Measurements from ENCODE around the gene AMY2A.
"Not testable (repeated sequence)": the region's sequence is repeated elsewhere in the genome, so short reads cannot be mapped to it uniquely, and the experiment has no call there.

DNA sequence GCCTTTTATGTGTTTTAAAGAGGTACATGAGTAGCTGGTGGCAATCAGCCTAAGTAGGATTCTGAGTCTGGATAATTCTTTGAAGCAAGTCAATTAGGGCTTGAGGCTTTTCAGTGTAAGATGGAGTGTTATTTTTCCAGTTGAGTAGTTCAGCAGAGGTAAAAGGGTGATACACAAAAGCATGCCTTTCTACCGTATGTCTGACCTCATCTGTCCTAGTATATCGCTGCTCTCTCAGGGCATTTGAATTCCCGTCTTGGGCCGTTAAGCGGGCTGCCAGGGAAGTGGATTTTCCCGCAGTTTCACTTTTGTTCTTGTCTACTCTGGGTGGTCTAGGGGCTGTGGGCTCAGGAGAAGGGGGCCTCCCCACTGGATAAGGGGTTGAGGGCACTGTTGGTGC lies 36.9 kb downstream of the AMY2A start:
- not testable (repeated sequence) for TF ChIP-seq SIN3A (conservative IDR thresholded peaks at IDR 0.05 in 1 of 2, IDR thresholded peaks at IDR 0.05 in 1 of 2; ENCODE audit: low read depth in 1 of 2, low read length in 2 of 2); EZH2 (IDR thresholded peaks at IDR 0.05; ENCODE audit: low read depth, low read length, severe bottlenecking); EP300 (IDR thresholded peaks at IDR 0.05; ENCODE audit: borderline replicate concordance in 1 of 2, low read depth in 2 of 2, low read length in 2 of 2)
- TF ChIP-seq, protein P1, sequence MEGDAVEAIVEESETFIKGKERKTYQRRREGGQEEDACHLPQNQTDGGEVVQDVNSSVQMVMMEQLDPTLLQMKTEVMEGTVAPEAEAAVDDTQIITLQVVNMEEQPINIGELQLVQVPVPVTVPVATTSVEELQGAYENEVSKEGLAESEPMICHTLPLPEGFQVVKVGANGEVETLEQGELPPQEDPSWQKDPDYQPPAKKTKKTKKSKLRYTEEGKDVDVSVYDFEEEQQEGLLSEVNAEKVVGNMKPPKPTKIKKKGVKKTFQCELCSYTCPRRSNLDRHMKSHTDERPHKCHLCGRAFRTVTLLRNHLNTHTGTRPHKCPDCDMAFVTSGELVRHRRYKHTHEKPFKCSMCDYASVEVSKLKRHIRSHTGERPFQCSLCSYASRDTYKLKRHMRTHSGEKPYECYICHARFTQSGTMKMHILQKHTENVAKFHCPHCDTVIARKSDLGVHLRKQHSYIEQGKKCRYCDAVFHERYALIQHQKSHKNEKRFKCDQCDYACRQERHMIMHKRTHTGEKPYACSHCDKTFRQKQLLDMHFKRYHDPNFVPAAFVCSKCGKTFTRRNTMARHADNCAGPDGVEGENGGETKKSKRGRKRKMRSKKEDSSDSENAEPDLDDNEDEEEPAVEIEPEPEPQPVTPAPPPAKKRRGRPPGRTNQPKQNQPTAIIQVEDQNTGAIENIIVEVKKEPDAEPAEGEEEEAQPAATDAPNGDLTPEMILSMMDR (IDR thresholded peaks at IDR 0.05; ENCODE audit: control extremely low read depth in 1 of 3, insufficient read depth in 1 of 3, low read depth in 1 of 3, low read length in 3 of 3) = not testable (repeated sequence)

Measured in H1 (cell line).